COLO668 (cell line): ENCODE data around the gene CABLES1.
"Not testable (repeated sequence)": the region's sequence is repeated elsewhere in the genome, so short reads cannot be mapped to it uniquely, and the experiment has no call there.

Source experiments
- DNase-seq: peaks from one replicate; lab custom pipeline; 2025; ENCODE audit not compliant: unreplicated experiment; lab: John Stamatoyannopoulos, UW

The CABLES1 gene

GRCh38 chr18:23285581-23285980 is 150.3 kb downstream of the CABLES1 start:
- not testable (repeated sequence) for DNase-seq

- no peak for DNase-seq
Observed at GRCh38 chr18:23291456-23292205, 156.3 kb downstream of the CABLES1 start.

- DNase-seq: no peak
Observed at GRCh38 chr18:23300231-23300805, 165.0 kb downstream of the CABLES1 start.

- DNase-seq: peak; percentile 63
Observed at GRCh38 chr18:23301972-23302371, 166.7 kb downstream of the CABLES1 start.

GRCh38 chr18:23302511-23302850 is 167.2 kb downstream of the CABLES1 start:
- no peak for DNase-seq

- no peak for DNase-seq
Observed at GRCh38 chr18:23302851-23303527, 167.7 kb downstream of the CABLES1 start.

- no peak for DNase-seq
Observed at GRCh38 chr18:23306822-23307221, 171.5 kb downstream of the CABLES1 start.

- no peak for DNase-seq
Observed at GRCh38 chr18:23307567-23308295, 172.4 kb downstream of the CABLES1 start.
